Fibroblast of gingiva (primary cell): ENCODE results near the gene ZNF425.
A peak's percentile ranks its signal among the peaks of the same experiment; 100 is the strongest.
"Not testable (repeated sequence)": the region's sequence is repeated elsewhere in the genome, so short reads cannot be mapped to it uniquely, and the experiment has no call there.

ENCODE experiments used
- DNase-seq: peaks from one replicate; pipeline ENCODE4 v3.0.0-alpha.2; 2011; ENCODE audit warnings: low read depth

ZNF425 gene

GRCh38 chr7:149125863-149126661, at the start of gene ZNF425:
Gene ZNF425, minus strand, starts transcription at chr7:149126324. Its CDS starts 111 bp downstream, at chr7:149126213.
- peak; percentile 92 for DNase-seq

DNA sequence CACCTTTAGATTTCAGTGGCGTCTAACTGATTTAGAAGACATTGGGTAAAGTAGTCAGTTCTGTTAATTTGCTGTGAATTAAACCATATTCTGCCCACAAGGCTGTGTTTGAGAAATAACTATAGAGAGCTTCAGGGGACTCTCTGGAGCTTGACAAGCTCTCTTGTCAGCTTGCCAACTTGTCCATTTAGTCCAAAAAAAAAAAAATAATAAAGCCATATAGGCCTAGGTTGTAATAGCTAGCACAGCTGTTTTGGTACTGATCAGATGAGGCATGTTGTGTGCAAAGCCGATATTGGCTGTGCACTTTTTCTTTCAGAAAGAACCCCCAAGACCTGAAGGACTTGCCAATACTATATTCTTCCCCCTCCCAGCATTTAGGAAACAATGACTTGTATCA, 49.0 kb upstream of the ZNF425 start:
- DNase-seq, result no peak

GRCh38 chr7:149172534-149172920, 46.4 kb upstream of the ZNF425 start:
- no peak for DNase-seq

- DNase-seq, result no peak
Measured at GRCh38 chr7:149171892-149172533, 45.9 kb upstream of the ZNF425 start.

- no peak for DNase-seq
Measured at GRCh38 chr7:149166630-149167352, 40.7 kb upstream of the ZNF425 start.

DNA sequence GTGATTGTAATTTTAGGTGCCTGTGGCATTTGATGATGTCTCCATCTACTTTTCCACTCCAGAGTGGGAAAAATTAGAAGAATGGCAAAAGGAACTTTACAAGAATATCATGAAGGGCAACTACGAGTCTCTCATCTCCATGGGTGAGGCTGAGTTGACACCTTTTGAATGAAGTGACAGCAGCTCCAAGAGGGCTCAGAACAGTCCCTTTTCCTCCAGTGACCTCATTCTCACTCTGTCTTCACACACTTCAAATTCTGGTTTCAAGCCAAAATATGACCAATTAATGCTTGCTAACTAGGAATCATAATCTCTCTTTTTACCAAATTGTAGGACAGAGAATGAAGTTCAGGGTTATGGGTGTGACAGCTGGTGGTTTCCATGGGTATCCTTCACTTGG, 40.0 kb upstream of the ZNF425 start:
- DNase-seq, result no peak

- DNase-seq, result no peak
Measured at GRCh38 chr7:149161241-149161848, 35.2 kb upstream of the ZNF425 start.

GRCh38 chr7:149156898-149157297, 30.8 kb upstream of the ZNF425 start:
- no peak for DNase-seq

DNA sequence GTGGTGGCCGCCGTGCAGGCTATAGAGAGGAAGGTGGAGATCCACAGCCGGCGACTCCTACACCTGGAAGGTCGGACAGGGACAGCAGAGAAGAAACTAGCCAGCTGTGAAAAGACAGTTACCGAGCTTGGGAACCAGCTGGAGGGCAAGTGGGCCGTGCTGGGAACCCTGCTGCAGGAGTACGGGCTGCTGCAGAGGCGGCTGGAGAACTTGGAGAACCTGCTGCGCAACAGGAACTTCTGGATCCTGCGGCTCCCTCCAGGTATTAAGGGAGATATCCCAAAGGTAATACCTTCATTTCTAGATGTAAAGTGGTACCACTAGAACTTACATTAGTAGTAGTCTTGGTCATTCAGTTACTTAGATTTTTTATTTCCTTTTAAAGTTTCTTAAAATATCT, 27.9 kb upstream of the ZNF425 start:
- DNase-seq, result no peak

DNA sequence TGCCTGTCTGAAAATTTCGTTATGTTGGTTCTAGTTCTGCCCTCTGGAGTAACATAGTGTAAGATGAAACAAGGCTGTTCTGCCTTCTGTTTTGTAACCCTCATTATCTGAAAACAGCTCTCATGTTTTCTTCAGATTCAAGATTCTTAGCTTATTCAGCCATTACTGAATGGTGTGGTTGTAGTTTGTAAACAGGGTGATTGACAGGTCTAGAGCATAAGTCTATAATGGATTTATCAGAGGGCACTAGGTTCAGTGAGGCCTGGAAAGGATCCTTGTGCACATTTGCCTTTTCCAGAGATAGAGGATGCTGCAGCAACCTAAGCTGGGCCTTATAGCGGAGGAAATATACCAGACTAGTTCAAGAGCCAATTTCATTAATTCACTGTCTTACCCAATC, 27.2 kb upstream of the ZNF425 start:
- DNase-seq, result no peak

DNA sequence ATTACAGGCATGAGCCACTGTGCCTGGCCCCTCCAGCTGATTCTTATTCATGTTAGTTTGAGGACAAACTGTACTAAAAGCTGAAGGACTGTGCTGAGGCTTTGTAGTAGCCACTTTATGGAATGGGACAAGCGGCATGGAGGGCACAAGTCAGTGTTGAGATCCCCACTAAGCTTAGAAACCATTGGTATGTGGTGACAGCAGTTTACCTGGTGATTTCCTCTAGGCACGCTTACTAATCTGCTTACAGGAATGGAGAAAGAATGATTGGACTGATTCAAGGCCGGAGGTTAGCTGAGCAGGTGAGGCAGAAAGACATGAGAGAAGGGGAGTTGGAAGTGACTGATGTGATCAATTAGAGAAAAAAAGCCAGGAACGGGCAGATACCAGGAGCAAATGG, 24.9 kb upstream of the ZNF425 start:
- DNase-seq, result no peak

DNA sequence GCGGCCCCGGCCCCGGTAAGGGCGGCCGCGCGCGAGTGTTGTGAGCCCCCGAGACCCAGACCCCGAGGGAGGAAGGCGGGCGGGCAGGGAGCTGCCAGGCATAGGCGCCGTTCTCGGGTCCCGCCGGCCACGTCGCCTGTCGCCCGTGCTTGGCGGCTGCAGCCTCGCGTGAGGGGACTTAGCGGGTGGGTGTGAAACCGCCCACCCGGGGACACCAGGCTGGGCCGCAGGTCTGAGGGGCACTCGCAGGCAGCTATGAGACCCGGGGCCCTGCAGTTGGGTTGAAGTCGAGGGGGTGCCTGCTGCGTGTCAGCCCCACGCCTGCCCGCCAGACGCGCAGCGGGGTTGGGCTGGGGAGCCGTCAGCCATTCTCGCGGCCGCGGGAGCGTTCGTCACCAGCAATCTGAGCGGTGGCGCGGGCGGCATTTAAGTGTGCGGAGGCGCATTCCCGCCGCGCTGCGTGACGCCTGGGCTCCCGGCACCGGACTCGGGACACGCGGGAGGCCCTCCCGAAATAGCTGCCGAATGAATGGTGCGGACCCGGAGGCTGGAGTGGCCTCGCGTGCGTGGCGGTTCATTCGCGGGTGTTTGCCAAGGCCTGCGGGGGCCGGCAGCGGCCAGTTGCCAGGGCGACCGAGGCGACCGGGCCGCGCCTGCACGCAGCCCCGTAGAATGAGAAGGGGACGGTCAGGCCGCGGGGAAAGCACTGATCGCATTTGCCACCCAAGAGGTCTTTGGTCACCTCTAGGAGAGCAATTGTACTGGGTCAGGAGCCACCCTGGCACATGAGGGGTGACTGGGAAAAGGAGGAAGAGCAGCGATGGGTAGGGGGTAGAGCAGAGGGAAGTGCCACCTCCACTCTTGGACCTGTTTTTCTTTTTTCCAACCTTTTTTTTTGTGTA, 21.9 kb upstream of the ZNF425 start:
- peak; percentile 51 for DNase-seq

- DNase-seq, result peak; percentile 80
Measured at GRCh38 chr7:149147072-149147751, 21.1 kb upstream of the ZNF425 start, which contains the start of gene ZNF398. Gene ZNF398, plus strand, starts transcription at chr7:149147453. Its CDS starts 290 bp downstream, at chr7:149147743.

DNA sequence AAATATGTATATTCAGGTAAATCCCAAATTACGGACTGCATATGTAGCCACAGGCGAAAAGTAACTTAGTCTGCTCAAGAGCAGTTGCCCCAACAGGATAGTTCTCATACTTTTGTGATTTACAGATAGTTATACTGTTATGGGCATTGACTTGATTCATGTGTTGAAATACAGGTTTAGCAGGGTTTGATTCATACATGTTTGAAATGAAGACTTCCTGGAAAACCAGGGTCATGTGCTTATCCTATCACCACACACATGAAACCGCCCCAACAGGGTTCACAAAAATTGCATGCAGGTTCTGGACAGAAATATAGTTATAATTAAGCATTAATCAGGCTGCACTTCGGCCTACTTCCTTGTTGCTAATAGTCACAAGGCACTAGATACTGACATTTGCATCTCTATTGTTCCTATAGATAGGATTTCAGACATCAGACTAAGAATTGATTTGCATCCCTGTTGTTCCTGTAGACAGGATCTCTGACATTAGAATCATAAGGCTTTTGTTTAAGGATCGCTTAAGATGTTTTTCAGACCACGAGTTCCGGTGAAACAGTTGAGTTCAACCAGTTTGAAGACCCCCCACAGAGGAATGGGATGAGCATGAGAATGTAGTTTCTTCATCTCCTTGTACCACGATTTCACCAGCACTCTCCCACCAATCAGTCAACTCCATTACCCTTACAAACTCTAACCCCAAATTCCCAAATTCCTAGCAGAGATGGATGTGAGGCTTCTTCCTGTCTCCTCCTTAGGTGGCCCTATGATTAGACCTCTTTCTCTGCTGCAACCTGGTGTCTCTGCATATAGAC, 19.1 kb upstream of the ZNF425 start:
- DNase-seq, result no peak

DNA sequence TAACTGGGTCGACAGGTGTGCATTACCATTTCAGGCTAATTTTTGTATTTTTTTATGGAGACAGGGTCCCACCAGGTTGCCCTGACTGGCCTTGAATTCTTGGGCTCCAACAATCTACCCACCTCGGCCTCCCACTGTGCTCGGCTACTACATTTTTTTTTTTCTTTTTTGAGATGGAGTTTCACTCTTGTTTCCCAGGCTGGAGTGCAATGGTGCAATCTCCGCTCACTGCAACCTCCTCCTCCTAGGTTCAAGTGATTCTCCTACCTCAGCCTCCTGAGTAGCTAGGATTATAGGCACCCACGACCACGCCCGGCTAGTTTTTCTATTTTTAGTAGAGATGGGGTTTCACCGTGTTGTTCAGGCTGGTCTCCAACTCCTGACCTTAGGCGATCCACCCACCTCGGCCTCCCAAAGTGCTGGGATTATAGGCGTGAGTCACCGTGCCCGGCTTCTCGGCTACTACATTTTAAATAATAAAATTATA, 18.4 kb upstream of the ZNF425 start:
- not testable (repeated sequence) for DNase-seq

- DNase-seq, result no peak
Measured at GRCh38 chr7:149141893-149142292, 15.8 kb upstream of the ZNF425 start.

DNA sequence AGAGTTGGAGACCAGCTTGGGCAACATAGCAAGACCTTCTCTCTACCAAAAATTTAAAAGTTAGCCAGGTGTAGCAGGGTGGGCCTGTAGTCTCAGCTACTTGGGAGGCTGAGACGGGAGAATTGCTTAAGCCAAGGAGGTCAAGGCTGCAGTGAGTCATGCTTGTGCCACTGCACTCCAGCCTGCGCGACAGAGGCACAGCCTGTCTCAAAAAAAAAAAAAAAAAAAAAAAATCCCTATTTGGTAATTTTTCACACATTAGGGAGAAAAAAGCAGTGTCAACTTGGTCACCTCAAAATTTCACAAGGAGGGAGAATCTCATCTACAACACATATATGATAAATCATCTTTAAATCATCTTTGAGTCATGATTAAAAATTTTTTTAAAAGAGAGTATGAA, 14.7 kb upstream of the ZNF425 start:
- DNase-seq, result peak; percentile 16

GRCh38 chr7:149136118-149136517, 10.0 kb upstream of the ZNF425 start:
- no peak for DNase-seq

DNA sequence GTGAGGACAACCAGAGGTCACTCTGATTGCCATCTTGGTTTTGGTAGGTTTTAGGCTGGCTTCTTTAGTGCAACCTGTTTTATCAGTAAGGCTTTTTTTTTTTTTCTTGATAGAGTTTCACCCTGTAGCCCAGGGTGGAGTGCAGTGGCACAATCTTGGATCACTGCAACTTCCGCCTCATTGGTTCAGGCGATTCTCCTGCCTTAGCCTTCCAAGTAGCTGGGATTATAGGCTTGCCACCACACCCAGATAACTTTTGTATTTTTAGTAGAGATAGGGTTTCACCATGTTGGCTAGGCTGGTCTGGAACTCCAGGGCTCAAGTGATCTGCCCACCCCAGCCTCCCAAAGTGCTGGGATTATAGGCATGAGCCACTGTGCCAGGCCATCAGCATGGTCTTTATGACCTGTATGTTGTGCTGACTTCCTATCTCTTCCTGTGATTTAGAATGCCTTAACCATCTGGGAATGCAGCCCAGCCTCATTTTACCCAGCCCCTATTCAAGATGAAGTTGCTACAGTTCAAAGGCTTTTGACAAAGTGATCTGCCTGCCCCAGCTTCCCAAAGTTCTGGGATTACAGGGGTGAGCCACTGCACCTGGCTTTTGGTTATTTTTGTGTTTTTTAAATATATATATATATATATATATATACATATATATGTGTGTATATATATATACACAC, 7.0 kb upstream of the ZNF425 start:
- no peak for DNase-seq
